AG10803 (cell line): Measurements from ENCODE around the gene SLC9A9.
"Not testable (repeated sequence)": the region's sequence is repeated elsewhere in the genome, so short reads cannot be mapped to it uniquely, and the experiment has no call there.

Source experiments
- DNase-seq: peaks from one replicate; pipeline ENCODE4 v3.0.0; 2010; ENCODE audit warnings: low read depth
- H3K4me3 ChIP-seq: 2 replicates; pipeline ENCODE4 v1.5.1; 2011; ENCODE audit warnings: mild to moderate bottlenecking, low read length, control low read depth
- TF ChIP-seq, protein P1 (sequence below): conservative IDR thresholded peaks from 2 replicates; pipeline ENCODE4 v1.5.1; 2011; ENCODE audit warnings: mild to moderate bottlenecking, low read length, control low read depth, inconsistent platforms

The SLC9A9 gene

DNA sequence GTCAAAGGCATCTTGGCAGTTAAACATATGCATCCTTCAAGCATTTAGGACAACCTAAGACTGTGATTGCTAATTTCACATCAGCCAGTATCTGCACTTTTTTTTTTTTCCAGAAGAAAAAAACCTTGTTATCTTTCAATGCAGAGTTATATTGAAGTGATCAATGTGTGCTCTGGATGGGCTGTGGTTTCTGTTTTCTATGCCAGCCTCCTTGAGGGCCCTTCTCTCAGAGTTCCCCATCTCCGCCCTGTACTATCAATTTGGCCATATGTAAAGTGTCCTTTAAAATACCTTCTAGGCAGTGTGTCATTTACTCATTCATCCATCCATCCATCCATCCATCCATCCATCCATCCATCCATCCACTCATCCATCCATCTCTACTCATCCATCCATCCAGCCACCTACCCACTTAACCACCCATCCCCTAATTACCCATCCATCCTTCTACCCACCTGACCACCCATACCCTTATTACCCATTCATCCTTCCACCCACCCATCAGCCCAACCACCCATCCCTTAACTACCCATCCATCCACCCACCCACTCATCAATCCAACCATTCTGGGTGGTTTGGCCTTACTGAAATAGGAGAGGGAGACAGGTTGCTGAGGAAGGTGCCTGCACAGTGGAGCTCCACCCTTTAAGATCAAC, 406.6 kb downstream of the SLC9A9 start:
- no peak for DNase-seq
- H3K4me3 ChIP-seq, result no peak overlapping the region

DNA sequence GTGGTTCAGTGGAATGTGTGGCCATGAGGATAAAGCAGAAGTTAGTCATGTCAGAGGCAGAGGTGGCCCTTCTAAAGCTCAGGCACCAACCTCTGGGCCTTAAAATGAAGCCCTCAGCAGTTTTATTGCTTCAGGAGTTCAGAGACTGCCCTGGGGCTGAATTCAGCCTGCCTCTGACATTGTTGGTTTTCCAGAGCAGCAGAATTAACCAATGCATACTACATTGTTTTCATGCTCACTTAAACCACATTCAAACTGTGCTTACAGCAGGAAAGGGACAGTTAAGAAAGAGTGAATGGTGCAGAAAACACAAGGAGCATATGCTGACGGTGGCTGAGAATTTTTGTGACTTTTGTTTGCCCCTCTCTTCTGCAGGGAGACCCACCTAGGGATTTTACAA, 408.5 kb downstream of the SLC9A9 start:
- TF ChIP-seq, protein P1, sequence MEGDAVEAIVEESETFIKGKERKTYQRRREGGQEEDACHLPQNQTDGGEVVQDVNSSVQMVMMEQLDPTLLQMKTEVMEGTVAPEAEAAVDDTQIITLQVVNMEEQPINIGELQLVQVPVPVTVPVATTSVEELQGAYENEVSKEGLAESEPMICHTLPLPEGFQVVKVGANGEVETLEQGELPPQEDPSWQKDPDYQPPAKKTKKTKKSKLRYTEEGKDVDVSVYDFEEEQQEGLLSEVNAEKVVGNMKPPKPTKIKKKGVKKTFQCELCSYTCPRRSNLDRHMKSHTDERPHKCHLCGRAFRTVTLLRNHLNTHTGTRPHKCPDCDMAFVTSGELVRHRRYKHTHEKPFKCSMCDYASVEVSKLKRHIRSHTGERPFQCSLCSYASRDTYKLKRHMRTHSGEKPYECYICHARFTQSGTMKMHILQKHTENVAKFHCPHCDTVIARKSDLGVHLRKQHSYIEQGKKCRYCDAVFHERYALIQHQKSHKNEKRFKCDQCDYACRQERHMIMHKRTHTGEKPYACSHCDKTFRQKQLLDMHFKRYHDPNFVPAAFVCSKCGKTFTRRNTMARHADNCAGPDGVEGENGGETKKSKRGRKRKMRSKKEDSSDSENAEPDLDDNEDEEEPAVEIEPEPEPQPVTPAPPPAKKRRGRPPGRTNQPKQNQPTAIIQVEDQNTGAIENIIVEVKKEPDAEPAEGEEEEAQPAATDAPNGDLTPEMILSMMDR, result no peak
- no peak overlapping the region for H3K4me3 ChIP-seq
- no peak for DNase-seq

More for the DNA sequence above, 406.6 kb downstream of the SLC9A9 start:
- TF ChIP-seq, protein P1, result no peak

DNA sequence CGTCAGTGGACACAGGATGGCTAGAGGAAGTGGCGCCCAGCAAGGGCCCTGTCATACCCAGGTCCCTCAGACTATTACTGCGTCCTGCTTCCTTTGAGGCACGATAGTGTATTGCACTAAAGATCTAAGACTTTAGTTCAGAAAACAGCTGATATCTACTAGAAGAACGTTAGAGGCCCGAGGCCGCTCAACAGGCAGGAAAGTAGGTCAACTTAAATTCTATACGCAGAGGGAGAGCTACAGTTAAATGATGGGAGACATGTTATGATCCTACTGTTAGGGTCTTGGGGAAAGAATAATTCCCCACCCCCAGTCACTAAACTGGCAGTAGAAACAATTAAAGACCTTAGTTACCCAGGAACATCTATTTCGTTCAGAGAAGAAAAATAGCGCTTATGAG, 410.9 kb downstream of the SLC9A9 start:
- TF ChIP-seq, protein P1, result no peak
- no peak overlapping the region for H3K4me3 ChIP-seq
- no peak for DNase-seq

DNA sequence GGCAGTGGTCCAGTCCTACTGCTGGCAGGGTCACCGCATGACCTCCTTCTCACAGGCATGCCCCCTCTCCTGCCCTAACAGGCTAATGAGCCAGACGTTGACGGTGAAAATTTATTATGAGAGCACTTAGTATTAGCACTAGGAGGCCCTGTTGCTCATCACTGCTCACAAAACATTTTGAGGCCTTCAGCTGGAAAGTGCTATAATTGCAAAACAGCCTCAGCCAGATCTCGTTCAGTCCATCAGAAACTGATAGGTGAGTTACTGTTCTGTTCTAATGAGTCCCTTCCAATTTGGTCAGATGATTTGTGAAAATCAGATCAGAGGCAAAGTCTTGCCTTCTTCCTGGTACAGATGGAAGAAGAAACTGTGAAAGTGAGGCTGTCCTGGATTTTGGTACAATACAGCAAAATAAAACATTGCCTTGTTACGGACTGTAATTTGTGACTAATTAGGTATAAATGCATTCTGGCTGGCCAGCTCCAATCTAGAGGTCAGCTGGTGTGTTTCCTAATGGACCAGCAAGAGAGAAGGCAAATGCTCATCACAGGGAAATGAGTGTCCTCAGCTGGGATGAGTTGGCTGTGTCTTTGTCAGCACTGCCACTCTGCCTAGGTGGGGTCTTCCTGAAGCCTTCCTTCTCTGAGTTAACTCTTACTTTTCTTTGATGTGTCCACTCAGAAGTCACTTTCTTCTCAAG, 411.9 kb downstream of the SLC9A9 start:
- TF ChIP-seq, protein P1, result no peak
- H3K4me3 ChIP-seq, result no peak overlapping the region
- peak; percentile 45 for DNase-seq

DNA sequence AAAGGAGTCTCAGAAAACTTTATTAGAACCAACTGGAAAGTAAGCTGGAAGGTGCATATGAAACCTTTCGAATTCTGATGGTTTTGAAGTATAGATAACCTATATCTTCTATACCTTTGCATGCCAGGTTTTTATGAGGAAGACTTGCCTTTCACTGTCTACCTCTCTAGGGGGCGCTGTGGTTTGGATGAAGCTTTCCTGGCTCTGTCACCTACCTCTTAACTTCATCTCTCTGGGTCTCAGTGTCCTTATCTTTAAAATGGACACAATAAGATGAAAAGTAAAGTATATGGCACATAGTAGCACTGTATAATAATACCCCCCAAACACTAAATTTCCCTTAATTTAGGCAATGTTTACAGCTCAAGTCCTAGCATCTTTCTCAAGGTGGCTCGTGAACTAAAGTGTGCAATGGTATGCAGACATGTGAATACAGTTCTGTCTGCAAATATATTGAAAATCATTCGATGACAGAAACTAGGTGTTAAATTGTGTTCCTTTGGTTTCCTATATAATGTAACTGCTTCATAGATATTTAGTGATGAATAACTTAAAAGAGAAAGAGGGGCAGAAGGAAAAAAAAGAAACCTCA, 414.4 kb downstream of the SLC9A9 start:
- no peak for DNase-seq
- TF ChIP-seq, protein P1, result peak; percentile 41
- H3K4me3 ChIP-seq, result no peak overlapping the region

DNA sequence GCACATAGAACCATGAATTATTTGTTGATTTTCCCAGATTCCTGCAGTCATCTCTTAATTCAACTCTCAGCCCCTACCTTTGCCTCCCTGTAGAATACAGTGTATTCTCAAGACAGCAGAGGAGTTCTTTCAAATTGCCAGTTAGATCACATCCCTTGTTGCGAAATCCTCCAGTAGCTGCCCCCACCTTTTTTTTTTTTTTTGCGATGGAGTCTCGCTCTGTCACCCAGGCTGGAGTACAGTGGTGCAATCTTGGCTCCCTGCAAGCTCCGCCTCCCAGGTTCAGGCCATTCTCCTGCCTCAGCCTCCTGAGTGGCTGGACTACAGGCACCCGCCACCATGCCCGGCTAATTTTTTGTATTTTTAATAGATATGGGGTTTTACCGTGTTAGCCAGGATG, 417.0 kb downstream of the SLC9A9 start:
- H3K4me3 ChIP-seq, DNase-seq: not testable (repeated sequence)

DNA sequence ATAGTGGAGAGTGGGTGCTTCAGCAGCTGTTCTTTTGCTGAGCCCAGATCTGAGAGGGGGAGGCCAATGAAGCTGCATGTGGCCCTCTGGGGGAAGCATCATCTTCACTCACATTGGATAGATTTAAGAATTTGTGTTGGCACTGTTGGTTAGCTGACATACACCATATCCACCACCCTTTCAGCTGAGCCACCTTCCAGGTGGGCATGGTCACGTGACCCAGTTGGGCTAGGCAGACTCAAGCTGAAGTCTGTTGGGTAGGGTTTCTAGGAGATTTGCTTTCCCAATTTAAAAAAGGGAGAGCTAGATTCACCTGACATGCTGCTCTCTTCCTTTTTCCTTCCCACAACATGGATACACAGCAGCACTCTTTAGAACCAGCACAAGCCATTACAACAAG, 417.7 kb downstream of the SLC9A9 start:
- DNase-seq, result no peak
- TF ChIP-seq, protein P1, result no peak
- H3K4me3 ChIP-seq, result no peak overlapping the region
